GM23338 (cell line): ENCODE measurements around the gene SULT2A1. TPM values are rescaled to one million over a fixed set of nuclear protein-coding genes. Genes with fewer than 3 reads are reported as not detected.

ENCODE experiments used
- ATAC-seq: fragments of 200-7000 bp; cut with Tn5 transposase; 3 replicates; pipeline ENCODE4 v1.9.1; 2020
- DNase-seq: peaks from one replicate; pipeline ENCODE4 v3.0.0-alpha.2; 2015; ENCODE audit warnings: low spot score
- H2AFZ ChIP-seq: fragments of 200-600 bp; sonication (generic); 2 replicates; pipeline ENCODE4 v1.8.0; 2016; ENCODE audit warnings: antibody characterized with exemption, mild to moderate bottlenecking, moderate library complexity
- H3F3A ChIP-seq: fragments of 200-600 bp; sonication (generic); replicated peaks from 2 replicates; pipeline ENCODE4 v1.8.0; 2017; ENCODE audit warnings: antibody characterized with exemption, mixed run types, low read depth
- H3K27ac ChIP-seq: fragments of 200-600 bp; sonication (generic); 2 replicates; pipeline ENCODE4 v1.6.1; 2016; ENCODE audit warnings: low read depth
- H3K27me3 ChIP-seq: fragments of 200-600 bp; sonication (generic); 2 replicates; pipeline ENCODE4 v1.8.0; 2016; ENCODE audit warnings: mild to moderate bottlenecking, mixed run types, moderate library complexity; ENCODE audit not compliant: insufficient read depth
- H3K36me3 ChIP-seq: fragments of 200-600 bp; sonication (generic); 2 replicates; pipeline ENCODE4 v1.8.0; 2016; ENCODE audit warnings: mild to moderate bottlenecking; ENCODE audit not compliant: insufficient read depth
- H3K4me1 ChIP-seq: fragments of 200-600 bp; sonication (generic); 2 replicates; pipeline ENCODE4 v1.8.0; 2016; ENCODE audit warnings: mild to moderate bottlenecking, moderate library complexity; ENCODE audit not compliant: insufficient read depth
- H3K4me2 ChIP-seq: fragments of 200-600 bp; sonication (generic); 2 replicates; pipeline ENCODE4 v1.7.1; 2017; ENCODE audit warnings: mixed run types
- H3K4me3 ChIP-seq: fragments of 200-600 bp; sonication (generic); 2 replicates; pipeline ENCODE4 v1.6.1; 2016; ENCODE audit warnings: mixed run types
- H3K79me2 ChIP-seq: fragments of 200-600 bp; sonication (generic); replicated peaks from 2 replicates; pipeline ENCODE4 v1.8.0; 2017; ENCODE audit warnings: mild to moderate bottlenecking; ENCODE audit not compliant: insufficient read depth
- H3K9me2 ChIP-seq: fragments of 200-600 bp; sonication (generic); 2 replicates; pipeline ENCODE4 v1.8.0; 2017; ENCODE audit not compliant: insufficient read depth
- H4K20me1 ChIP-seq: fragments of 200-600 bp; sonication (generic); replicated peaks from 2 replicates; pipeline ENCODE4 v1.8.0; 2017; ENCODE audit warnings: mild to moderate bottlenecking; ENCODE audit not compliant: insufficient read depth
- H3K27ac Mint-ChIP-seq: 2 replicates; pipeline ENCODE4 v1.8.0; 2020; ENCODE audit warnings: inconsistent platforms, mild to moderate bottlenecking, moderate library complexity, mixed read lengths
- H3K27me3 Mint-ChIP-seq: 3 replicates; pipeline ENCODE4 v1.8.0; 2022; ENCODE audit warnings: low read depth, mild to moderate bottlenecking, moderate library complexity, mixed read lengths, inconsistent platforms; ENCODE audit not compliant: insufficient read depth, poor library complexity
- H3K36me3 Mint-ChIP-seq: 3 replicates; pipeline ENCODE4 v1.8.0; 2021; ENCODE audit warnings: low read depth, mild to moderate bottlenecking, inconsistent platforms, moderate library complexity, mixed read lengths
- H3K4me1 Mint-ChIP-seq: 3 replicates; pipeline ENCODE4 v1.8.0; 2020; ENCODE audit warnings: mild to moderate bottlenecking, inconsistent platforms, mixed read lengths
- H3K4me3 Mint-ChIP-seq: 3 replicates; pipeline ENCODE4 v1.8.0; 2021; ENCODE audit warnings: moderate library complexity, mild to moderate bottlenecking, inconsistent platforms, mixed read lengths
- H3K9me3 Mint-ChIP-seq: 3 replicates; pipeline ENCODE4 v1.8.0; 2020; ENCODE audit warnings: moderate library complexity, mild to moderate bottlenecking, inconsistent platforms, mixed read lengths
- CREB1 ChIP-seq: fragments of 250-450 bp; sonication (Bioruptor Pico); IDR thresholded peaks from 2 replicates; pipeline ENCODE4 v1.5.0; 2020; ENCODE audit warnings: low read depth, mild to moderate bottlenecking, moderate library complexity
- CTCF ChIP-seq, 2 experiments: fragments of 200-600 bp in 1 of 2; sonication (generic) in 1 of 2; conservative IDR thresholded peaks; 2 replicates each; pipeline versions ENCODE4 v1.5.1 to v1.6.1; 2016 to 2017; ENCODE audit warnings: antibody characterized with exemption in 2 of 2, low read depth in 2 of 2, mild to moderate bottlenecking in 2 of 2, moderate library complexity in 1 of 2
- EZH2phosphoT487 ChIP-seq: fragments of 200-600 bp; sonication (generic); IDR thresholded peaks from one replicate; pipeline ENCODE4 v1.8.1; 2018; ENCODE audit warnings: antibody characterized with exemption; ENCODE audit not compliant: unreplicated experiment
- JUNB ChIP-seq: IDR thresholded peaks from one replicate; pipeline ENCODE4 v1.6.1; 2016; ENCODE audit warnings: antibody characterized with exemption; ENCODE audit not compliant: unreplicated experiment
- POLR2AphosphoS5 ChIP-seq: IDR thresholded peaks from 2 replicates; pipeline ENCODE4 v1.6.1; 2016; ENCODE audit warnings: antibody characterized with exemption, low read depth
- ZNF114 ChIP-seq: fragments of 250-450 bp; sonication (Bioruptor Pico); IDR thresholded peaks from 2 replicates; pipeline ENCODE4 v1.5.0; 2020; ENCODE audit warnings: mild to moderate bottlenecking, moderate library complexity
- ZNF331 ChIP-seq: fragments of 250-450 bp; sonication (Bioruptor Pico); IDR thresholded peaks from 2 replicates; pipeline ENCODE4 v1.5.0; 2020; ENCODE audit warnings: low read depth, mild to moderate bottlenecking, moderate library complexity
- ZNF462 ChIP-seq: fragments of 250-450 bp; sonication (Bioruptor Pico); IDR thresholded peaks from 2 replicates; pipeline ENCODE4 v1.5.0; 2020; ENCODE audit warnings: mild to moderate bottlenecking, moderate library complexity
- polyA plus RNA-seq: library from polyadenylated mRNA; unstranded; fragments of >200 nt; fragmentation: Nextera tagmentation; extraction: Ambion mirVana; gene quantifications from 2 replicates; pipeline ENCODE4 v1.2.1, GENCODE V29; 2016
- total RNA-seq: library from RNA; depleted of rRNA; stranded (reverse); fragments of >200 nt; shearing (Covaris generic); gene quantifications from 2 replicates; pipeline ENCODE4 v1.2.3, GENCODE V29; 2014

SULT2A1 gene
- total and polyA plus RNA-seq, 2 experiments from 2014 or later = not detected

- TF ChIP-seq ZNF462 (CRISPR knock-in tag) (no peak), ZNF114 (no peak), ZNF331 (CRISPR knock-in tag) (no peak), EZH2phosphoT487 (no peak)
These were observed 13.2 kb upstream of the SULT2A1 start (continued) for GRCh38 chr19:47899335-47899734.

GRCh38 chr19:47897861-47898260 lies 11.7 kb upstream of the SULT2A1 start:
- no peaks in the 10 kb centered on the region for H4K20me1 ChIP-seq
- TF ChIP-seq JUNB (no peak), POLR2AphosphoS5 (no peak), ZNF114 (no peak), CREB1 (no peak), CTCF (conservative IDR thresholded peaks at IDR 0.05; ENCODE audit: low read depth in 2 of 2) (no peak), ZNF462 (CRISPR knock-in tag) (no peak)

More at GRCh38 chr19:47897861-47898260, 11.7 kb upstream of the SULT2A1 start:
- Histone ChIP-seq H3K4me1 (no peaks in the 10 kb centered on the region), H3K27me3 (no peaks in the 10 kb centered on the region), H3K4me2 (no peak overlapping the region), H3K9me2 (no peaks in the 10 kb centered on the region), H3F3A (no peaks in the 10 kb centered on the region), H2AFZ (peak overlapping the region; percentile 83; the same call in 1 of the 2 replicates), H3K4me3 (no peak overlapping the region), H3K36me3 (no peaks in the 10 kb centered on the region), H3K27ac (no peak overlapping the region), H3K79me2 (no peaks in the 10 kb centered on the region)
- Mint-ChIP-seq H3K27ac (no peak overlapping the region; the same call in 1 of the 2 replicates), H3K9me3 (peaks cover 5% of the 10 kb centered on the region), H3K27me3 (peaks cover 3% of the 10 kb centered on the region), H3K36me3 (peaks cover 1% of the 10 kb centered on the region; the same call in 2 of the 3 replicates), H3K4me1 (no peaks in the 10 kb centered on the region), H3K4me3 (no peak overlapping the region)
- ATAC-seq (no peak), DNase-seq (no peak)
